CD14-positive monocyte (primary cell): ENCODE results near the gene HAUS7. TPM values are rescaled to one million over a fixed set of nuclear protein-coding genes. Genes with fewer than 3 reads are reported as not detected.

Experiments
- DNase-seq, 3 donors: peaks; one replicate each; pipeline ENCODE4 v3.0.0-alpha.2; 2011 to 2022
- H2AFZ ChIP-seq: 2 replicates; pipeline ENCODE4 v1.6.0; 2012; ENCODE audit warnings: mild to moderate bottlenecking, low read depth, low read length, inconsistent platforms; ENCODE audit not compliant: insufficient read depth, poor library complexity, severe bottlenecking
- H3K27ac ChIP-seq, 2 donors: 1 replicate in 1 of 2; 2 replicates in 1 of 2; pipeline ENCODE4 v1.5.1; 2012 to 2013; ENCODE audit warnings: low read length in 2 of 2, control low read depth in 1 of 2, inconsistent platforms in 1 of 2, low read depth in 1 of 2, mild to moderate bottlenecking in 1 of 2
- H3K27me3 ChIP-seq, 2 donors: one replicate each; pipeline versions ENCODE4 v1.6.0 to v1.6.1; 2011 to 2013; ENCODE audit warnings: low read length in 2 of 2; ENCODE audit not compliant: control insufficient read depth in 2 of 2, insufficient read depth in 2 of 2
- H3K36me3 ChIP-seq, 2 donors: replicated peaks in 1 of 2; 1 replicate in 1 of 2; 2 replicates in 1 of 2; pipeline versions ENCODE4 v1.5.1 to v1.6.1; 2012 to 2013; ENCODE audit warnings: low read length in 2 of 2, control low read depth in 1 of 2, inconsistent platforms in 1 of 2, mild to moderate bottlenecking in 1 of 2; ENCODE audit not compliant: insufficient read depth in 2 of 2, control insufficient read depth in 1 of 2
- H3K4me1 ChIP-seq, 2 donors: 1 replicate in 1 of 2; 2 replicates in 1 of 2; pipeline versions ENCODE4 v1.5.1 to v1.6.1; 2012 to 2013; ENCODE audit warnings: low read length in 2 of 2, control low read depth in 1 of 2, inconsistent platforms in 1 of 2, mild to moderate bottlenecking in 1 of 2, moderate library complexity in 1 of 2; ENCODE audit not compliant: insufficient read depth in 2 of 2, control insufficient read depth in 1 of 2
- H3K4me2 ChIP-seq: replicated peaks from 2 replicates; pipeline ENCODE3; 2012; ENCODE audit warnings: low read length, moderate library complexity, mild to moderate bottlenecking; ENCODE audit not compliant: poor library complexity, severe bottlenecking; ENCODE audit errors: extremely low read depth
- H3K4me3 ChIP-seq, 3 experiments: fragments of 200-600 bp in 1 of 3; sonication (generic) in 1 of 3; replicated peaks in 1 of 3; 1 replicate in 2 of 3; 2 replicates in 1 of 3; pipeline ENCODE4 v1.5.1; 2011 to 2013; ENCODE audit warnings: low read length in 3 of 3, mild to moderate bottlenecking in 3 of 3, control low read depth in 2 of 3, low read depth in 2 of 3, inconsistent platforms in 1 of 3, moderate library complexity in 1 of 3
- H3K79me2 ChIP-seq: 2 replicates; pipeline ENCODE4 v1.6.0; 2012; ENCODE audit warnings: mild to moderate bottlenecking, control low read depth, inconsistent platforms, low read length, moderate library complexity; ENCODE audit not compliant: insufficient read depth
- H3K9ac ChIP-seq: 2 replicates; pipeline ENCODE4 v1.6.0; 2017; ENCODE audit warnings: low read length, mild to moderate bottlenecking; ENCODE audit not compliant: insufficient read depth, poor library complexity, severe bottlenecking
- H3K9me3 ChIP-seq, 2 donors: replicated peaks in 1 of 2; 1 replicate in 1 of 2; 2 replicates in 1 of 2; pipeline versions ENCODE4 v1.5.1 to v1.6.1; 2012 to 2013; ENCODE audit warnings: low read length in 2 of 2, control low read depth in 1 of 2; ENCODE audit not compliant: control insufficient read depth in 1 of 2, insufficient read depth in 1 of 2
- H4K20me1 ChIP-seq: 2 replicates; pipeline ENCODE4 v1.6.0; 2012; ENCODE audit warnings: mild to moderate bottlenecking, low read length, control low read depth, moderate library complexity; ENCODE audit not compliant: insufficient read depth
- H3K27ac Mint-ChIP-seq, 7 donors: one replicate each; pipeline ENCODE4 v1.8.0; 2020; ENCODE audit warnings: mild to moderate bottlenecking in 7 of 7, mixed read lengths in 7 of 7, moderate library complexity in 6 of 7, inconsistent platforms in 2 of 7
- H3K27me3 Mint-ChIP-seq, 3 donors: one replicate each; pipeline ENCODE4 v1.8.0; 2021 to 2022; ENCODE audit warnings: low read depth in 3 of 3, mild to moderate bottlenecking in 3 of 3, mixed read lengths in 3 of 3, moderate library complexity in 3 of 3, inconsistent platforms in 1 of 3
- H3K36me3 Mint-ChIP-seq, 2 donors: one replicate each; pipeline ENCODE4 v1.8.0; 2020; ENCODE audit warnings: mixed read lengths in 2 of 2, inconsistent platforms in 1 of 2, mild to moderate bottlenecking in 1 of 2
- H3K4me1 Mint-ChIP-seq: one replicate; pipeline ENCODE4 v1.8.0; 2020; ENCODE audit warnings: mild to moderate bottlenecking, mixed read lengths
- H3K4me3 Mint-ChIP-seq, 2 donors: one replicate each; pipeline ENCODE4 v1.8.0; 2020; ENCODE audit warnings: mild to moderate bottlenecking in 2 of 2, mixed read lengths in 2 of 2, moderate library complexity in 1 of 2
- H3K9me3 Mint-ChIP-seq, 7 donors: one replicate each; pipeline ENCODE4 v1.8.0; 2020 to 2022; ENCODE audit warnings: mixed read lengths in 7 of 7, mild to moderate bottlenecking in 6 of 7, moderate library complexity in 6 of 7, inconsistent platforms in 2 of 7
- WGBS: methylation state at CpG from one replicate; pipeline ENCODE4 v1.1.5; 2013; ENCODE audit warnings: missing lambda C conversion rate; ENCODE audit not compliant: insufficient coverage; 5-methylcytosine and 5-hydroxymethylcytosine counted together
- intact Hi-C, 2 donors: fragments of 100-400 bp; cut with micrococcal nuclease; formaldehyde crosslinking; loops; one replicate each; pipeline versions ENCODE4 v1.15.0 to v1.15.1; 2023
- polyA plus RNA-seq, 3 donors: library from polyadenylated mRNA; depleted of rRNA in 1 of 3; unstranded in 2 of 3; stranded (reverse) in 1 of 3; fragments of 300-500 nt in 2 of 3; fragments of >200 nt in 1 of 3; fragmentation: Illumina TruSeq in 2 of 3; gene quantifications; 1 replicate in 2 of 3; 2 replicates in 1 of 3; pipeline ENCODE4 v1.2.3, GENCODE V29; 2012 to 2021
- TF ChIP-seq, protein P1 (sequence below): fragments of 200-600 bp; IDR thresholded peaks from one replicate; pipeline ENCODE4 v1.8.0; 2022; ENCODE audit warnings: antibody characterized with exemption, mild to moderate bottlenecking

HAUS7 gene
- polyA plus RNA-seq, 3 donors: 23.8 to 37.5 (median 26.7) TPM

DNA sequence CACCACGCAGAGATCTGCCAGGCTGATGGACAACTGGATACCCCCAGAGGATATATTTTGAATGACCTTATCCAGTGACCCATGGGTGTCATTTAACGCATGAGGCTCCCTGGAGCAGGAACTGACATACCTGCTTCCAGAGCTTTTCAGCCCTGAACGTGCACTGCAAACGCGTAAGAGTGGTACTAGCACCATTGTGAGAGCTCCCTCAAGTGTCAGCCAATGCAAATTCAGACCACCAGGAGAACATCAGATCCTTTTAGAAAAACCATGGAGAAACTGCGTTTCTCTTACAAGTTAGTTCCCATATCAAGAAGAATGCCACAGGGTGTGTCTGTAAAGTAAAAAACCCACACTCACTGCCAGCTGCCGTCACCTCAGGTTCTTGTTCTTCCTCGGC lies 31.8 kb downstream of the HAUS7 start:
- peak in 1 of 3 donors; percentile 0 for DNase-seq
- Mint-ChIP-seq H3K36me3 (no peaks in the 10 kb centered on the region), H3K9me3 (peaks cover 0 to 2% (median 0%) of the 10 kb centered on the region in 7 donors), H3K27me3 (peaks cover 0 to 7% (median 5%) of the 10 kb centered on the region in 3 donors), H3K4me1 (no peaks in the 10 kb centered on the region), H3K4me3 (no peak overlapping the region), H3K27ac (no peak overlapping the region)
- H3K4me1 ChIP-seq: no peaks in the 10 kb centered on the region
- H3K27me3 ChIP-seq: no peaks in the 10 kb centered on the region
- H3K79me2 ChIP-seq: no peaks in the 10 kb centered on the region
- no peaks in the 10 kb centered on the region for H3K36me3 ChIP-seq
- H3K9ac ChIP-seq: no peak overlapping the region
- H3K27ac ChIP-seq: no peak overlapping the region
- intact Hi-C loops: no loop called here
- H3K9me3 ChIP-seq: no peaks in the 10 kb centered on the region
- WGBS: 63% methylated on average over 3 of the region's 8 CpGs
- H3K4me3 ChIP-seq: no peak overlapping the region
- TF ChIP-seq, protein P1, sequence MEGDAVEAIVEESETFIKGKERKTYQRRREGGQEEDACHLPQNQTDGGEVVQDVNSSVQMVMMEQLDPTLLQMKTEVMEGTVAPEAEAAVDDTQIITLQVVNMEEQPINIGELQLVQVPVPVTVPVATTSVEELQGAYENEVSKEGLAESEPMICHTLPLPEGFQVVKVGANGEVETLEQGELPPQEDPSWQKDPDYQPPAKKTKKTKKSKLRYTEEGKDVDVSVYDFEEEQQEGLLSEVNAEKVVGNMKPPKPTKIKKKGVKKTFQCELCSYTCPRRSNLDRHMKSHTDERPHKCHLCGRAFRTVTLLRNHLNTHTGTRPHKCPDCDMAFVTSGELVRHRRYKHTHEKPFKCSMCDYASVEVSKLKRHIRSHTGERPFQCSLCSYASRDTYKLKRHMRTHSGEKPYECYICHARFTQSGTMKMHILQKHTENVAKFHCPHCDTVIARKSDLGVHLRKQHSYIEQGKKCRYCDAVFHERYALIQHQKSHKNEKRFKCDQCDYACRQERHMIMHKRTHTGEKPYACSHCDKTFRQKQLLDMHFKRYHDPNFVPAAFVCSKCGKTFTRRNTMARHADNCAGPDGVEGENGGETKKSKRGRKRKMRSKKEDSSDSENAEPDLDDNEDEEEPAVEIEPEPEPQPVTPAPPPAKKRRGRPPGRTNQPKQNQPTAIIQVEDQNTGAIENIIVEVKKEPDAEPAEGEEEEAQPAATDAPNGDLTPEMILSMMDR: no peak
- no peaks in the 10 kb centered on the region for H4K20me1 ChIP-seq
- no peak overlapping the region for H2AFZ ChIP-seq
- no peak overlapping the region for H3K4me2 ChIP-seq

DNA sequence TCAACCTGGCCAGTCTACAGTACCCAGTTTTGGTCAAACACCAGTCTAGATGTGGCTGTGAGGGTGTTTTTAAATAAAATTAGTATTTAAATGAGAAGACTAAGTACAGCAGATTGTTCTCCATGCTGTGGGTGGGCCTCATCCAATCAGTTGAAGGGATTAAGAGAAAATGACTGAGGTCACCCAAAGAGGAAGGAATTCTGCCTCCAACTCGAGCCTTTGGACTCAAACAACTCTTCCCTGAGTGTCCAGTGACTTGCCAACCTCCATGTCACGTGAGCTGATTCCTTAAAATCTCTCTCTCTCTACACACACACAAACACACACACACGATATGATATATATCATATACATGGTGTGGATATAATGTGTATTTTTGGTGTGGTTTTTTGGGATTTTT lies 34.5 kb downstream of the HAUS7 start:
- Histone ChIP-seq H3K4me3 (no peak overlapping the region), H4K20me1 (no peaks in the 10 kb centered on the region), H2AFZ (no peak overlapping the region), H3K9me3 (peaks cover 2 to 9% of the 10 kb centered on the region in 2 donors), H3K36me3 (no peaks in the 10 kb centered on the region), H3K27me3 (no peaks in the 10 kb centered on the region), H3K79me2 (no peaks in the 10 kb centered on the region), H3K27ac (no peak overlapping the region), H3K4me1 (no peaks in the 10 kb centered on the region), H3K4me2 (no peak overlapping the region), H3K9ac (no peak overlapping the region)
- no peak overlapping the region for H3K27ac Mint-ChIP-seq
- H3K9me3 Mint-ChIP-seq: peaks cover 0 to 11% (median 5%) of the 10 kb centered on the region in 7 donors
- no peaks in the 10 kb centered on the region for H3K4me1 Mint-ChIP-seq
- intact Hi-C loops: no loop called here
- TF ChIP-seq, protein P1: no peak
- no CpG with 5 or more reads among the region's 3 CpGs for WGBS
- DNase-seq: no peak
- H3K36me3 Mint-ChIP-seq: no peaks in the 10 kb centered on the region
- peaks cover 0 to 5% (median 2%) of the 10 kb centered on the region in 3 donors for H3K27me3 Mint-ChIP-seq
- H3K4me3 Mint-ChIP-seq: no peak overlapping the region
